PFSK-1 (cell line): Measurements from ENCODE around the gene CXCR5.

ENCODE experiments used
- FOXP2 ChIP-seq: optimal IDR thresholded peaks from 2 replicates; pipeline ENCODE3; 2011; ENCODE audit warnings: borderline replicate concordance, control low read depth, inconsistent platforms; ENCODE audit not compliant: insufficient read depth; ENCODE audit errors: extremely low read length, extremely low read depth
- POLR2AphosphoS5 ChIP-seq: IDR thresholded peaks from 2 replicates; pipeline ENCODE4 v1.6.1; 2012; ENCODE audit warnings: low read depth, mild to moderate bottlenecking, control low read depth, low read length, moderate library complexity
- REST ChIP-seq, 2 experiments: IDR thresholded peaks; 2 replicates each; pipeline versions ENCODE4 v1.6.1 to v1.8.0; 2011 to 2012; ENCODE audit warnings: low read depth in 2 of 2, low read length in 2 of 2, control low read depth in 1 of 2, inconsistent platforms in 1 of 2, mild to moderate bottlenecking in 1 of 2, moderate library complexity in 1 of 2; ENCODE audit not compliant: insufficient read depth in 1 of 2
- SIN3A ChIP-seq: IDR thresholded peaks from 2 replicates; pipeline ENCODE4 v1.6.1; 2012; ENCODE audit warnings: mild to moderate bottlenecking, low read length, moderate library complexity, borderline replicate concordance; ENCODE audit not compliant: insufficient read depth
- TAF1 ChIP-seq: IDR thresholded peaks from 2 replicates; pipeline ENCODE4 v1.6.1; 2012; ENCODE audit warnings: low read length, control low read depth, borderline replicate concordance; ENCODE audit not compliant: insufficient read depth

- TF ChIP-seq POLR2AphosphoS5 (no peak), REST (IDR thresholded peaks at IDR 0.05; ENCODE audit: insufficient read depth in 1 of 2, low read depth in 2 of 2, low read length in 2 of 2) (no peak), TAF1 (no peak), SIN3A (no peak), FOXP2 (no peak)
Measured at GRCh38 chr11:118939404-118939915, 55.8 kb downstream of the CXCR5 start.
